Ishikawa (cell line): ENCODE data around the gene KDSR.

Source experiments
- CEBPB ChIP-seq: IDR thresholded peaks from 2 replicates; pipeline ENCODE4 v1.6.1; 2012
- CREB1 ChIP-seq: IDR thresholded peaks from 2 replicates; pipeline ENCODE4 v1.6.1; 2012; ENCODE audit warnings: low read depth
- EP300 ChIP-seq: IDR thresholded peaks from 2 replicates; pipeline ENCODE4 v1.6.1; 2012; ENCODE audit warnings: borderline replicate concordance
- FOXM1 ChIP-seq: IDR thresholded peaks from 2 replicates; pipeline ENCODE4 v1.6.1; 2012; ENCODE audit warnings: low read depth, borderline replicate concordance
- MAX ChIP-seq: IDR thresholded peaks from 2 replicates; pipeline ENCODE4 v1.6.1; 2012
- NFIC ChIP-seq: IDR thresholded peaks from 2 replicates; pipeline ENCODE4 v1.6.1; 2012
- RAD21 ChIP-seq: IDR thresholded peaks from 2 replicates; pipeline ENCODE4 v1.6.1; 2012; ENCODE audit warnings: low read depth
- REST ChIP-seq: IDR thresholded peaks from 2 replicates; pipeline ENCODE4 v1.6.1; 2012; ENCODE audit warnings: low read depth, mild to moderate bottlenecking
- TAF1 ChIP-seq: IDR thresholded peaks from 2 replicates; pipeline ENCODE4 v1.6.1; 2012; ENCODE audit warnings: low read depth, mild to moderate bottlenecking
- TEAD4 ChIP-seq: IDR thresholded peaks from 2 replicates; pipeline ENCODE4 v1.6.1; 2012
- YY1 ChIP-seq: IDR thresholded peaks from 2 replicates; pipeline ENCODE4 v1.6.1; 2012; ENCODE audit warnings: low read depth

GRCh38 chr18:63399300-63399699 lies 32.3 kb upstream of the KDSR start:
- no peak for TF ChIP-seq YY1
- TF ChIP-seq REST, result no peak
- no peak for TF ChIP-seq MAX
- TF ChIP-seq CEBPB, result no peak
- no peak for TF ChIP-seq EP300
- TF ChIP-seq NFIC, result no peak
- TF ChIP-seq CREB1, result no peak
- TF ChIP-seq TAF1, result no peak
- TF ChIP-seq TEAD4, result no peak
- no peak for TF ChIP-seq RAD21
- TF ChIP-seq FOXM1, result no peak
